HCT116 (cell line): ENCODE results near the gene HOXD11. TPM values are rescaled to one million over a fixed set of nuclear protein-coding genes. Genes with fewer than 3 reads are reported as not detected.

Experiments used
- ATAC-seq: fragments of 200-7000 bp; cut with Tn5 transposase; 2 replicates; pipeline ENCODE4 v1.9.1; 2020; ENCODE audit warnings: mild to moderate bottlenecking, moderate library complexity
- BruUV-seq: library from RNA; stranded (reverse); fragments of 400-500 nt; replicated peaks from 2 replicates; lab custom pipeline; 2021; lab: Mats Ljungman, UMichigan
- CTCF ChIA-PET: fragments of 300-600 bp; sonication (Branson Sonifier 250); formaldehyde crosslinking; loops from one replicate; lab custom pipeline; 2021; ENCODE audit warnings: antibody characterized with exemption; lab: Charles Lee
- POLR2A ChIA-PET: fragments of 300-600, 350-600 bp; sonication (Branson Sonifier 250); formaldehyde crosslinking; loops from one replicate; lab custom pipeline; 2021; ENCODE audit warnings: antibody characterized with exemption; lab: Charles Lee
- RAD21 ChIA-PET, 2 experiments: fragments of 300-600 bp; sonication (Branson Sonifier 250); formaldehyde crosslinking; loops; one replicate each; lab custom pipeline; 2023; ENCODE audit warnings: low total read pairs in 2 of 2; ENCODE audit not compliant: uncharacterized antibody in 2 of 2, unreplicated experiment in 2 of 2, low non-redundant PET in 1 of 2; lab: Charles Lee
- DNase-seq: peaks from one replicate; pipeline ENCODE4 v3.0.0-alpha.2; 2010; ENCODE audit warnings: low read depth, low spot score
- H2AFZ ChIP-seq: fragments of 200-600 bp; shearing (Covaris generic), sonication (generic); 2 replicates; pipeline ENCODE4 v1.6.1; 2017; ENCODE audit warnings: low read depth, mixed run types, mixed read lengths, antibody characterized with exemption, low read length; ENCODE audit not compliant: poor library complexity, severe bottlenecking
- H3K27ac ChIP-seq: 2 replicates; pipeline ENCODE4 v1.5.1; 2012; ENCODE audit warnings: low read depth, low read length
- H3K27me3 ChIP-seq: fragments of 200-600 bp; sonication (generic); 2 replicates; pipeline ENCODE4 v1.6.1; 2016; ENCODE audit warnings: mixed run types, low read length, mixed read lengths; ENCODE audit not compliant: insufficient read depth
- H3K36me3 ChIP-seq, 2 experiments: fragments of 200-500 bp in 1 of 2; fragments of 200-600 bp in 1 of 2; sonication (Bioruptor generic) in 1 of 2; sonication (generic) in 1 of 2; 2 replicates each; pipeline versions ENCODE4 v1.5.1 to v1.6.1; 2014 to 2016; ENCODE audit warnings: low read length in 2 of 2, inconsistent platforms in 1 of 2, mixed read lengths in 1 of 2, mixed run types in 1 of 2; ENCODE audit not compliant: insufficient read depth in 2 of 2, control insufficient read depth in 1 of 2
- H3K4me1 ChIP-seq, 2 experiments: fragments of 200-600 bp in 1 of 2; sonication (generic) in 1 of 2; 2 replicates each; pipeline versions ENCODE4 v1.5.1 to v1.6.1; 2012 to 2017; ENCODE audit warnings: low read length in 2 of 2, inconsistent platforms in 1 of 2, mild to moderate bottlenecking in 1 of 2, mixed read lengths in 1 of 2, mixed run types in 1 of 2, moderate library complexity in 1 of 2; ENCODE audit not compliant: insufficient read depth in 2 of 2, control insufficient read depth in 1 of 2
- H3K4me2 ChIP-seq: fragments of 200-600 bp; sonication (generic); 2 replicates; pipeline ENCODE4 v1.6.1; 2017; ENCODE audit warnings: mixed run types, low read length, mixed read lengths
- H3K4me3 ChIP-seq, 2 experiments: fragments of 200-600 bp in 1 of 2; sonication (generic) in 1 of 2; replicated peaks in 1 of 2; 2 replicates each; pipeline ENCODE4 v1.5.1; 2011 to 2016; ENCODE audit warnings: low read length in 2 of 2, control low read depth in 1 of 2, low read depth in 1 of 2, mild to moderate bottlenecking in 1 of 2, mixed read lengths in 1 of 2, mixed run types in 1 of 2
- H3K79me2 ChIP-seq: fragments of 200-600 bp; sonication (generic); 2 replicates; pipeline ENCODE4 v1.6.1; 2017; ENCODE audit warnings: mild to moderate bottlenecking, mixed run types, low read length, moderate library complexity, mixed read lengths; ENCODE audit not compliant: insufficient read depth
- H3K9ac ChIP-seq: fragments of 200-600 bp; sonication (generic); 2 replicates; pipeline ENCODE4 v1.6.1; 2016; ENCODE audit warnings: low read length, mixed read lengths
- H3K9me2 ChIP-seq: fragments of 200-600 bp; sonication (generic), shearing (Covaris generic); 2 replicates; pipeline ENCODE4 v1.6.1; 2017; ENCODE audit warnings: mixed run types, mild to moderate bottlenecking, moderate library complexity; ENCODE audit not compliant: insufficient read depth
- H3K9me3 ChIP-seq, 2 experiments: fragments of 200-500 bp in 1 of 2; fragments of 200-600 bp in 1 of 2; sonication (Bioruptor generic) in 1 of 2; sonication (generic) in 1 of 2; 2 replicates each; pipeline ENCODE4 v1.6.1; 2014 to 2017; ENCODE audit warnings: low read length in 2 of 2, mixed read lengths in 2 of 2, inconsistent platforms in 1 of 2, low read depth in 1 of 2, mild to moderate bottlenecking in 1 of 2, mixed run types in 1 of 2, moderate library complexity in 1 of 2; ENCODE audit not compliant: control insufficient read depth in 1 of 2, insufficient read depth in 1 of 2
- H4K20me1 ChIP-seq: fragments of 200-600 bp; sonication (generic), shearing (Covaris generic); 2 replicates; pipeline ENCODE4 v1.6.1; 2017; ENCODE audit warnings: mixed run types, mild to moderate bottlenecking, moderate library complexity; ENCODE audit not compliant: insufficient read depth
- ELF1 ChIP-seq: IDR thresholded peaks from 2 replicates; pipeline ENCODE4 v1.6.1; 2012; ENCODE audit warnings: low read depth, borderline replicate concordance
- EZH2phosphoT487 ChIP-seq: fragments of 200-600 bp; IDR thresholded peaks from 2 replicates; pipeline ENCODE4 v1.6.1; 2018; ENCODE audit warnings: antibody characterized with exemption, borderline replicate concordance
- FOSL1 ChIP-seq: IDR thresholded peaks from 2 replicates; pipeline ENCODE4 v1.6.1; 2012; ENCODE audit warnings: low read depth
- POLR2A ChIP-seq: IDR thresholded peaks from 2 replicates; pipeline ENCODE4 v1.7.0; 2011; ENCODE audit warnings: borderline replicate concordance; ENCODE audit not compliant: insufficient read depth, insufficient read length; ENCODE audit errors: extremely low read depth
- SIN3A ChIP-seq: IDR thresholded peaks from 2 replicates; pipeline ENCODE4 v1.6.1; 2012; ENCODE audit warnings: low read depth
- ZFX ChIP-seq: fragments of 450-650 bp; IDR thresholded peaks from 2 replicates; pipeline ENCODE4 v1.6.1; 2017
- ZNF274 ChIP-seq: fragments of 200-500 bp; sonication (Bioruptor generic); IDR thresholded peaks from 2 replicates; pipeline ENCODE4 v1.6.1; 2014; ENCODE audit warnings: mild to moderate bottlenecking, low read depth, low read length, inconsistent platforms
- intact Hi-C: fragments of 100-400 bp; cut with micrococcal nuclease; formaldehyde crosslinking; loops from 2 replicates; pipeline ENCODE4 v1.10.0; 2022
- total RNA-seq: library from RNA; stranded (reverse); gene quantifications from one replicate; pipeline ENCODE4 v1.2.1, GENCODE V29; 2021; ENCODE audit not compliant: unreplicated experiment
- TF ChIP-seq, protein P1 (sequence below): IDR thresholded peaks from 2 replicates; pipeline ENCODE4 v1.6.1; 2011; ENCODE audit warnings: mild to moderate bottlenecking, low read length, moderate library complexity; ENCODE audit not compliant: insufficient replicate concordance; ENCODE audit errors: extremely low read depth

HOXD11 gene
- total RNA-seq, 1 experiment from 2014 or later = not detected

DNA sequence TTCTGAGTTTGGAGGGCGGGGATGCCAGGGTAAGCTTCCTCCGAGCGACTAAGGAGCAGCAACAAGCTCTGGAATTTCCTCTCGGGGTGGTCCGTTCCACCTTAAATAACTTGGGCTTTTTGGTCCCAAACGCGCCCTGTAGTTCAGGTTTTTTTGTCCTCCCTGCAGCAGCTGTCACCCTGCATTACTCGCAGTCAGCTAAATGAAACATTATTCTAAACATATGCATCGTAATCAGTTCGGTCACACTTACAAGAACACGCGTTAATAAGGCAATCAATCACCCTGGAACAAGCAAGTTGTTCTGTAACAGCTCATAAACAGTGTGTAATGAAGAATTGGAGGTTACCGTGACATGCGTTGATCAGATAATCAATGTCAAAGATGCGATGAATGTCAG, 31.6 kb upstream of the HOXD11 start (continued):
- TF ChIP-seq ZFX = no peak
- TF ChIP-seq POLR2A = no peak
- TF ChIP-seq EZH2phosphoT487 = no peak
- TF ChIP-seq, protein P1, sequence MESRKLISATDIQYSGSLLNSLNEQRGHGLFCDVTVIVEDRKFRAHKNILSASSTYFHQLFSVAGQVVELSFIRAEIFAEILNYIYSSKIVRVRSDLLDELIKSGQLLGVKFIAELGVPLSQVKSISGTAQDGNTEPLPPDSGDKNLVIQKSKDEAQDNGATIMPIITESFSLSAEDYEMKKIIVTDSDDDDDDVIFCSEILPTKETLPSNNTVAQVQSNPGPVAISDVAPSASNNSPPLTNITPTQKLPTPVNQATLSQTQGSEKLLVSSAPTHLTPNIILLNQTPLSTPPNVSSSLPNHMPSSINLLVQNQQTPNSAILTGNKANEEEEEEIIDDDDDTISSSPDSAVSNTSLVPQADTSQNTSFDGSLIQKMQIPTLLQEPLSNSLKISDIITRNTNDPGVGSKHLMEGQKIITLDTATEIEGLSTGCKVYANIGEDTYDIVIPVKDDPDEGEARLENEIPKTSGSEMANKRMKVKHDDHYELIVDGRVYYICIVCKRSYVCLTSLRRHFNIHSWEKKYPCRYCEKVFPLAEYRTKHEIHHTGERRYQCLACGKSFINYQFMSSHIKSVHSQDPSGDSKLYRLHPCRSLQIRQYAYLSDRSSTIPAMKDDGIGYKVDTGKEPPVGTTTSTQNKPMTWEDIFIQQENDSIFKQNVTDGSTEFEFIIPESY = no peak
- no peak for TF ChIP-seq ELF1

DNA sequence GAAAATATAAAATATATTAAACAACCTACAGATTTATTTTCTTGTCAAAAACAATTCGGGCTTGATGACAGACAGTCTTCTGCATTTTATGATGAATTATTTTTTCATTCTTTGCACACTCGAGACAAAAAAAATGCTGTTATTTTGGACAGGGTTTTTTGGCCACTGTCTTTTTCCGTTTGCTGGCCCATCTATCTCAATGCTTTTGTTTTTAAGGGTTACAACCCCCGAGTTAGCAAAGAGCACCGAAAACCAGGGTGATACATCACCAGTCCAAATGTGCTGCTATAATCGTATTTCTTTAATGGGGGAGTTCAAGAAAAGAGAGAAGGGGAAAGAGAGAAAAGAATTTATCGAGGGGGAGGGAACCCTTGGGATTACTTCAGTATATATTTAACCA, 31.0 kb upstream of the HOXD11 start:
- H4K20me1 ChIP-seq = no peaks in the 10 kb centered on the region
- TF ChIP-seq, protein P1 = no peak
- TF ChIP-seq ZNF274 (no peak), SIN3A (no peak), FOSL1 (no peak), EZH2phosphoT487 (no peak)
- no peaks in the 10 kb centered on the region for H3K9me3 ChIP-seq
- no peak overlapping the region for H3K4me3 ChIP-seq
- no peaks in the 10 kb centered on the region for H3K79me2 ChIP-seq
- DNase-seq (no peak), ATAC-seq (no peak)
- H3K4me1 ChIP-seq = no peaks in the 10 kb centered on the region
- RAD21 ChIA-PET = no interaction called here
- CTCF ChIA-PET = no interaction called here
- intact Hi-C loops = no loop called here
- H3K27me3 ChIP-seq = no peaks in the 10 kb centered on the region
- no peaks in the 10 kb centered on the region for H3K36me3 ChIP-seq
- H3K27ac ChIP-seq = no peak overlapping the region
- no TSS peak for BruUV-seq
- POLR2A ChIA-PET = no interaction called here
- H3K9ac ChIP-seq = no peak overlapping the region
- H3K4me2 ChIP-seq = no peak overlapping the region
- H3K9me2 ChIP-seq = no peaks in the 10 kb centered on the region
- no peak overlapping the region for H2AFZ ChIP-seq
